Measurements from ENCODE around the gene HES6.
A peak's percentile ranks its signal among the peaks of the same experiment; 100 is the strongest.
"Not testable (repeated sequence)": the region's sequence is repeated elsewhere in the genome, so short reads cannot be mapped to it uniquely, and the experiment has no call there.

Gene HES6

GRCh38 chr2:238273433-238273832 is 33.6 kb upstream of the HES6 start:
- not testable (repeated sequence) for ATAC-seq, DNase-seq

- no peak for ATAC-seq
Observed at GRCh38 chr2:238272156-238272555, 32.3 kb upstream of the HES6 start.

GRCh38 chr2:238271686-238272085 is 31.8 kb upstream of the HES6 start:
- not testable (repeated sequence) for ATAC-seq, DNase-seq

More at GRCh38 chr2:238272156-238272555, 32.3 kb upstream of the HES6 start:
- DNase-seq: no peak

- DNase-seq: no peak
- no peak for ATAC-seq
Observed at GRCh38 chr2:238271061-238271554, 31.3 kb upstream of the HES6 start.

GRCh38 chr2:238270606-238271005 is 30.8 kb upstream of the HES6 start:
- DNase-seq (no peak), ATAC-seq (no peak)

GRCh38 chr2:238269741-238270140 is 29.9 kb upstream of the HES6 start:
- DNase-seq: no peak
- no peak for ATAC-seq

- no peak for DNase-seq
- no peak for ATAC-seq
Observed at GRCh38 chr2:238267884-238268680, 28.2 kb upstream of the HES6 start.

GRCh38 chr2:238267341-238267710 is 27.5 kb upstream of the HES6 start:
- DNase-seq: no peak
- ATAC-seq: no peak

- DNase-seq (no peak), ATAC-seq (no peak)
Observed at GRCh38 chr2:238265605-238266004, 25.8 kb upstream of the HES6 start.

GRCh38 chr2:238264072-238264460 is 24.2 kb upstream of the HES6 start:
- DNase-seq (no peak), ATAC-seq (no peak)

GRCh38 chr2:238263204-238264071 is 23.6 kb upstream of the HES6 start:
- ATAC-seq (peak; percentile 75), DNase-seq (peak; percentile 77)

- DNase-seq: no peak
- no peak for ATAC-seq
Observed at GRCh38 chr2:238262496-238263122, 22.8 kb upstream of the HES6 start.

- DNase-seq: no peak
- no peak for ATAC-seq
Observed at GRCh38 chr2:238261718-238262375, 22.0 kb upstream of the HES6 start.

- ATAC-seq (no peak), DNase-seq (no peak)
Observed at GRCh38 chr2:238260883-238261282, 21.0 kb upstream of the HES6 start.

- no peak for ATAC-seq
Observed at GRCh38 chr2:238259061-238260020, 19.5 kb upstream of the HES6 start.

GRCh38 chr2:238257786-238258700 is 18.2 kb upstream of the HES6 start:
- ATAC-seq (no peak), DNase-seq (no peak)

More at GRCh38 chr2:238259061-238260020, 19.5 kb upstream of the HES6 start:
- no peak for DNase-seq

GRCh38 chr2:238256594-238257104 is 16.8 kb upstream of the HES6 start:
- peak; percentile 75 for DNase-seq
- peak; percentile 65 for ATAC-seq

- no peak for ATAC-seq
- no peak for DNase-seq
Observed at GRCh38 chr2:238256111-238256510, 16.3 kb upstream of the HES6 start.

- ATAC-seq: no peak
- DNase-seq: no peak
Observed at GRCh38 chr2:238255636-238256035, 15.8 kb upstream of the HES6 start.

Measured in stimulated activated naive CD8-positive, alpha-beta T cell treated with anti-CD3 and anti-CD28 coated beads, Interleukin-15, Interleukin-2, amounts not matched to agents 100 U/mL and 50 U/mL, for 24 hours (primary cell).